HEK293 (cell line): Measurements from ENCODE around the gene ADAM21.

Experiments used
- CTCF ChIP-seq: fragments of 450-650 bp; formaldehyde crosslinking; IDR thresholded peaks from 2 replicates; pipeline ENCODE4 v1.5.1; 2016; ENCODE audit warnings: missing biosample characterization, missing genetic modification characterization
- HOXD13 ChIP-seq: sonication (generic); formaldehyde crosslinking; IDR thresholded peaks from 2 replicates; pipeline ENCODE4 v1.8.0; 2022; ENCODE audit warnings: missing genetic modification reagents, borderline replicate concordance
- REST ChIP-seq: fragments of 450-650 bp; formaldehyde crosslinking; IDR thresholded peaks from 2 replicates; pipeline ENCODE4 v1.5.1; 2016; ENCODE audit warnings: missing biosample characterization, missing genetic modification characterization
- TCF7L2 ChIP-seq: IDR thresholded peaks from 2 replicates; pipeline ENCODE4 v1.6.1; 2011; ENCODE audit warnings: low read depth, mild to moderate bottlenecking, inconsistent platforms, low read length, moderate library complexity, borderline replicate concordance
- ZBTB10 ChIP-seq: fragments of 450-650 bp; formaldehyde crosslinking; IDR thresholded peaks from 2 replicates; pipeline ENCODE4 v1.5.1; 2016; ENCODE audit warnings: missing biosample characterization, missing genetic modification characterization
- ZNF248 ChIP-seq: fragments of 450-650 bp; formaldehyde crosslinking; IDR thresholded peaks from 2 replicates; pipeline ENCODE4 v1.5.1; 2017; ENCODE audit warnings: missing biosample characterization, missing genetic modification characterization
- ZNF561 ChIP-seq: fragments of 450-650 bp; IDR thresholded peaks from 2 replicates; pipeline ENCODE4 v1.5.1; 2018; ENCODE audit warnings: missing biosample characterization, missing genetic modification characterization, borderline replicate concordance

- TF ChIP-seq CTCF (tag by site-specific recombination) (no peak), ZNF248 (tag by site-specific recombination) (no peak), HOXD13 (CRISPR knock-in tag) (no peak), REST (no peak), TCF7L2 (no peak), ZNF561 (tag by site-specific recombination) (no peak), ZBTB10 (no peak)
These were observed 44.4 kb upstream of the ADAM21 start for GRCh38 chr14:70407621-70408020.
